OCI-LY7 (cell line): ENCODE measurements around the gene CRX.

Experiments used
- CTCF ChIP-seq: fragments of 200-600 bp; sonication (generic); conservative IDR thresholded peaks from 2 replicates; pipeline ENCODE4 v1.5.1; 2014; ENCODE audit warnings: mild to moderate bottlenecking, antibody characterized with exemption, low read length, moderate library complexity, mixed read lengths
- EZH2phosphoT487 ChIP-seq: fragments of 200-600 bp; sonication (generic); IDR thresholded peaks from 2 replicates; pipeline ENCODE4 v1.6.1; 2018; ENCODE audit warnings: low read depth, borderline replicate concordance, mild to moderate bottlenecking, mixed run types, antibody characterized with exemption, low read length, moderate library complexity, mixed read lengths

GRCh38 chr19:47778049-47778953 lies 43.4 kb upstream of the CRX start, which contains the start of gene SELENOW:
- TF ChIP-seq CTCF, result no peak
- no peak for TF ChIP-seq EZH2phosphoT487
